H9 (cell line): Measurements from ENCODE around the gene QSOX2. TPM values are rescaled to one million over a fixed set of nuclear protein-coding genes. Genes with fewer than 3 reads are reported as not detected.

Experiments used
- DNase-seq: peaks from one replicate; pipeline ENCODE4 v3.0.0-alpha.2; 2017
- H2AFZ ChIP-seq: one replicate; pipeline ENCODE4 v1.6.1; 2013; ENCODE audit warnings: mild to moderate bottlenecking, low read length, control low read depth, moderate library complexity
- H2AK5ac ChIP-seq: 2 replicates; pipeline ENCODE4 v1.6.1; 2013; ENCODE audit warnings: low read length, control low read depth, mixed read lengths; ENCODE audit not compliant: insufficient read length
- H2BK120ac ChIP-seq: one replicate; pipeline ENCODE4 v1.6.1; 2013; ENCODE audit warnings: low read depth, mild to moderate bottlenecking, low read length, control low read depth, inconsistent platforms; ENCODE audit not compliant: poor library complexity, severe bottlenecking
- H2BK12ac ChIP-seq: 2 replicates; pipeline ENCODE4 v1.6.1; 2013; ENCODE audit warnings: low read length, control low read depth, mixed read lengths, low read depth; ENCODE audit not compliant: insufficient read length
- H2BK15ac ChIP-seq: 2 replicates; pipeline ENCODE4 v1.6.1; 2013; ENCODE audit warnings: low read depth, low read length, control low read depth
- H2BK20ac ChIP-seq: one replicate; pipeline ENCODE4 v1.6.1; 2013; ENCODE audit warnings: low read depth, mild to moderate bottlenecking, low read length, control low read depth, inconsistent platforms; ENCODE audit not compliant: poor library complexity, severe bottlenecking
- H2BK5ac ChIP-seq: 2 replicates; pipeline ENCODE4 v1.6.1; 2013; ENCODE audit warnings: low read length, control low read depth, mixed read lengths; ENCODE audit not compliant: insufficient read length
- H3K14ac ChIP-seq: 2 replicates; pipeline ENCODE4 v1.6.1; 2013; ENCODE audit warnings: low read length, control low read depth; ENCODE audit not compliant: insufficient read depth
- H3K18ac ChIP-seq: 2 replicates; pipeline ENCODE4 v1.6.1; 2013; ENCODE audit warnings: low read depth, mild to moderate bottlenecking, mixed read lengths, low read length, control low read depth; ENCODE audit not compliant: insufficient read length
- H3K23ac ChIP-seq: 2 replicates; pipeline ENCODE4 v1.6.1; 2013; ENCODE audit warnings: low read length, control low read depth, mixed read lengths, low read depth; ENCODE audit not compliant: insufficient read length
- H3K23me2 ChIP-seq: 2 replicates; pipeline ENCODE4 v1.6.1; 2013; ENCODE audit warnings: low read depth, mild to moderate bottlenecking, mixed read lengths, low read length, control low read depth; ENCODE audit not compliant: insufficient read length, poor library complexity, severe bottlenecking
- H3K27ac ChIP-seq: 2 replicates; pipeline ENCODE4 v1.5.1; 2013; ENCODE audit warnings: low read length, control low read depth, mixed read lengths, low read depth; ENCODE audit not compliant: insufficient read length
- H3K27me3 ChIP-seq: 2 replicates; pipeline ENCODE4 v1.6.1; 2013; ENCODE audit warnings: low read length, control low read depth, inconsistent platforms; ENCODE audit not compliant: insufficient read depth
- H3K4ac ChIP-seq: 2 replicates; pipeline ENCODE4 v1.6.1; 2013; ENCODE audit warnings: low read depth, mild to moderate bottlenecking, control low read depth, inconsistent platforms, low read length, moderate library complexity
- H3K4me1 ChIP-seq: 2 replicates; pipeline ENCODE4 v1.6.1; 2013; ENCODE audit warnings: low read length, control low read depth, inconsistent platforms; ENCODE audit not compliant: insufficient read depth
- H3K4me2 ChIP-seq: 2 replicates; pipeline ENCODE4 v1.6.1; 2013; ENCODE audit warnings: low read length, control low read depth, mixed read lengths; ENCODE audit not compliant: insufficient read length, insufficient read depth
- H3K56ac ChIP-seq: 2 replicates; pipeline ENCODE4 v1.6.1; 2013; ENCODE audit warnings: low read depth, mild to moderate bottlenecking, mixed read lengths, low read length, control low read depth; ENCODE audit not compliant: insufficient read length
- H3K79me1 ChIP-seq: 2 replicates; pipeline ENCODE4 v1.6.1; 2013; ENCODE audit warnings: low read depth, mild to moderate bottlenecking, moderate library complexity, low read length, control low read depth, inconsistent platforms; ENCODE audit not compliant: insufficient read depth, poor library complexity, severe bottlenecking
- H3K79me2 ChIP-seq: 2 replicates; pipeline ENCODE4 v1.6.1; 2013; ENCODE audit warnings: low read length, control low read depth, inconsistent platforms; ENCODE audit not compliant: insufficient read depth
- H3K9ac ChIP-seq: 2 replicates; pipeline ENCODE4 v1.6.1; 2013; ENCODE audit warnings: low read length, control low read depth, mixed read lengths; ENCODE audit not compliant: insufficient read length; ENCODE audit errors: extremely low read depth
- H3K9me3 ChIP-seq: one replicate; pipeline ENCODE4 v1.6.1; 2013; ENCODE audit warnings: low read depth, low read length, inconsistent platforms; ENCODE audit not compliant: control insufficient read depth
- H3T11ph ChIP-seq: one replicate; pipeline ENCODE4 v1.6.1; 2013; ENCODE audit warnings: mild to moderate bottlenecking, low read length, control low read depth, inconsistent platforms
- H4K20me1 ChIP-seq: one replicate; pipeline ENCODE4 v1.6.1; 2013; ENCODE audit not compliant: control insufficient read depth, insufficient read length, insufficient read depth
- H4K5ac ChIP-seq: 2 replicates; pipeline ENCODE4 v1.6.1; 2013; ENCODE audit warnings: low read depth, mild to moderate bottlenecking, mixed read lengths, low read length, control low read depth; ENCODE audit not compliant: insufficient read length
- H4K8ac ChIP-seq: replicated peaks from 2 replicates; pipeline ENCODE4 v1.6.1; 2013; ENCODE audit warnings: low read length, control low read depth, mixed read lengths, low read depth; ENCODE audit not compliant: insufficient read length
- H4K91ac ChIP-seq: 2 replicates; pipeline ENCODE4 v1.6.1; 2013; ENCODE audit warnings: low read depth, mild to moderate bottlenecking, moderate library complexity, mixed read lengths, low read length, control low read depth; ENCODE audit not compliant: insufficient read length
- H3K27ac Mint-ChIP-seq, 3 experiments: 2 replicates in 2 of 3; 3 replicates in 1 of 3; pipeline ENCODE4 v1.8.0; 2020 to 2021; ENCODE audit warnings: mixed read lengths in 3 of 3, mild to moderate bottlenecking in 1 of 3, moderate library complexity in 1 of 3
- H3K27me3 Mint-ChIP-seq: 2 replicates; pipeline ENCODE4 v1.8.0; 2021; ENCODE audit warnings: low read depth, mild to moderate bottlenecking, moderate library complexity, mixed read lengths
- H3K36me3 Mint-ChIP-seq, 3 experiments: 2 replicates in 2 of 3; 3 replicates in 1 of 3; pipeline ENCODE4 v1.8.0; 2020 to 2021; ENCODE audit warnings: low read depth in 3 of 3, mixed read lengths in 3 of 3; ENCODE audit not compliant: insufficient read depth in 1 of 3
- H3K4me1 Mint-ChIP-seq, 2 experiments: 2 replicates each; pipeline ENCODE4 v1.8.0; 2020; ENCODE audit warnings: mixed read lengths in 2 of 2
- H3K4me3 Mint-ChIP-seq, 2 experiments: 2 replicates in 1 of 2; 3 replicates in 1 of 2; pipeline ENCODE4 v1.8.0; 2020 to 2021; ENCODE audit warnings: mild to moderate bottlenecking in 2 of 2, mixed read lengths in 2 of 2, moderate library complexity in 1 of 2
- H3K9me3 Mint-ChIP-seq, 2 experiments: 2 replicates in 1 of 2; 3 replicates in 1 of 2; pipeline ENCODE4 v1.8.0; 2020; ENCODE audit warnings: mild to moderate bottlenecking in 2 of 2, mixed read lengths in 2 of 2, moderate library complexity in 1 of 2
- CTCF ChIP-seq: fragments of 200-600 bp; sonication (generic); conservative IDR thresholded peaks from 3 replicates; pipeline ENCODE4 v1.8.0; 2021; ENCODE audit warnings: antibody characterized with exemption, mild to moderate bottlenecking
- WGBS: extraction: QIAGEN DNeasy Blood & Tissue Kit; methylation state at CpG from one replicate; pipeline ENCODE4 v1.1.7; 2013; ENCODE audit warnings: missing lambda C conversion rate, low lambda C conversion rate, mixed read lengths; ENCODE audit not compliant: insufficient read length; ENCODE audit errors: extremely low coverage; 5-methylcytosine and 5-hydroxymethylcytosine counted together
- total RNA-seq: library from RNA; stranded (reverse); gene quantifications from 2 replicates; pipeline ENCODE4 v1.2.1, GENCODE V29; 2021

The QSOX2 gene
- total RNA-seq, 1 experiment from 2014 or later: 25.8 TPM

GRCh38 chr9:136254381-136255165, 9.0 kb upstream of the QSOX2 start:
- Histone ChIP-seq H2AFZ (no peak overlapping the region), H4K5ac (no peak overlapping the region), H3K18ac (no peak overlapping the region), H3K79me1 (no peaks in the 10 kb centered on the region), H3T11ph (no peak overlapping the region), H3K4me2 (no peak overlapping the region), H2BK120ac (no peak overlapping the region), H3K9me3 (no peaks in the 10 kb centered on the region), H2AK5ac (no peak overlapping the region), H4K91ac (no peak overlapping the region), H4K8ac (no peak overlapping the region), H3K4me1 (no peaks in the 10 kb centered on the region), H3K27ac (no peak overlapping the region), H2BK15ac (no peak overlapping the region), H3K23me2 (no peaks in the 10 kb centered on the region), H3K9ac (no peak overlapping the region), H2BK12ac (no peak overlapping the region), H4K20me1 (no peaks in the 10 kb centered on the region), H3K14ac (no peak overlapping the region), H3K23ac (no peak overlapping the region), H3K56ac (no peak overlapping the region), H2BK5ac (no peak overlapping the region), H3K79me2 (no peaks in the 10 kb centered on the region), H2BK20ac (no peak overlapping the region), H3K4ac (no peak overlapping the region), H3K27me3 (no peaks in the 10 kb centered on the region)
- H3K4me1 Mint-ChIP-seq: peaks cover 2 to 22% of the 10 kb centered on the region in 2 experiments
- H3K27me3 Mint-ChIP-seq: no peaks in the 10 kb centered on the region
- TF ChIP-seq CTCF: no peak
- DNase-seq: no peak
- H3K27ac Mint-ChIP-seq: no peak overlapping the region
- H3K9me3 Mint-ChIP-seq: no peaks in the 10 kb centered on the region
- H3K36me3 Mint-ChIP-seq: no peaks in the 10 kb centered on the region
- WGBS: no CpG with 5 or more reads among the region's 25 CpGs
- no peak overlapping the region for H3K4me3 Mint-ChIP-seq
